Measurements from ENCODE around the gene CZIB.
"Not testable (repeated sequence)": the region's sequence is repeated elsewhere in the genome, so short reads cannot be mapped to it uniquely, and the experiment has no call there.

Gene CZIB

DNA sequence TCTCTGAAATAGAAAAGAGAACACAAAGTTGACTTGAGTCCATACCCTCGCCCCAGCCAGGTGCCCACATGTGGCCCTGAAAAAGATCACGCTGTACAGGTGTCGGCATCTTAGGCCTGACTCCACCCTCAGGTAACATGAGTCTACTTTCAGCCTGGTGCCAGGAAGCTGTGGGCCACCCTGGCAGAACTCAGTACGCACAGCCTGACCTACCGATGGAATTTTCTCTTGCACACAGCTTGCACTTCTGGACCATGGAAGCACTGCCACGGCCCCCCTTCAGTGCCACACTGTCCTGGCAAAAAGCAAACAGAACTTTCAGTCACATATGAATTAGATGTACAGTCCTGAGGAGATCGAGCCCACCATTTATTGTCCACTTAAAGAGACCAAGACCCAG, 2.2 kb downstream of the CZIB start:
- TF ChIP-seq CTCF (IDR thresholded peaks at IDR 0.05; ENCODE audit: control insufficient read depth, insufficient read depth, low read depth, low read length, missing control alignments), result no peak
- no peak for DNase-seq (ENCODE audit: low read depth)
- H3K4me3 ChIP-seq (ENCODE audit: control insufficient read depth, low read depth, low read length), result no peak overlapping the region

DNA sequence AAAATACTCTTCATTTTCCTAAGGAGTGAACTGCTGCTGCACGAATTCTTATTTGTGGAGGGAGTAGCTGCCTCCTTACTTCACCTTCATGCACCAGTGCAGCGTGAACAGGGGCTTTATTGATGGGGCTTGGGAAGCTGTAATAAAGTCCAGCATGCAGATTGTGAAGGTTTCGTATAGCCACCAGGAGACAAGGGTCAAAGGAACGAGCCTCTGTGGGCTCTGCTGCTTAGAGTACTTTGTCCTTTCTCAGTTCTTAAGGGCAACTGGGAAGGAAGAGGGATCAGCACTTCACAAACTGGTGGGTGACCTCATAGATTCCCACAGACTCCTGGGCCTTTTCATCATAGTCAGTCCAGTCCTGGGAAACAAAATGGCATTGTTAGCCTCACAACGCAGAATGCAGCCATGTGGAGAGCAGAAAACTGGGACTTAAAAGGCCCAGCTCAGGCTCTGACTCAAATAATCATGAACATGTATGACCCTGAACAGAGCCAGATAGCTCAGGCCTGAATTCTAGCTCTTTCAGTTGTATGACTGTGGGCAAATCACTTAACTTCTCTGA, 6.0 kb downstream of the CZIB start:
- DNase-seq (ENCODE audit: low read depth), result no peak
- no peak for TF ChIP-seq CTCF (IDR thresholded peaks at IDR 0.05; ENCODE audit: control insufficient read depth, insufficient read depth, low read depth, low read length, missing control alignments)

DNA sequence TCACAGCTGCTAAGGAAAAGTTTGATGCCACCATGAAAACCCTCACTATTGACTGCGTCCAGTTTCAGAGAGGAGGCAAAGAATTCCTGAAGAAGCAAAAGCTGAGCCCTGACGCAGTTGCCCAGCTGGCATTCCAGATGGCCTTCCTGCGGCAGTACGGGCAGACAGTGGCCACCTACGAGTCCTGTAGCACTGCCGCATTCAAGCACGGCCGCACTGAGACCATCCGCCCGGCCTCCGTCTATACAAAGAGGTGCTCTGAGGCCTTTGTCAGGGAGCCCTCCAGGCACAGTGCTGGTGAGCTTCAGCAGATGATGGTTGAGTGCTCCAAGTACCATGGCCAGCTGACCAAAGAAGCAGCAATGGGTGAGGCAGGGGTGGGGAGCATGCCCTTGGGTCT, 9.5 kb downstream of the CZIB start:
- no peak for DNase-seq (ENCODE audit: low read depth)
- H3K4me3 ChIP-seq (ENCODE audit: control insufficient read depth, low read depth, low read length), result no peak overlapping the region
- TF ChIP-seq CTCF (IDR thresholded peaks at IDR 0.05; ENCODE audit: control insufficient read depth, insufficient read depth, low read depth, low read length, missing control alignments), result no peak

More for the DNA sequence above, 6.0 kb downstream of the CZIB start:
- no peak overlapping the region for H3K4me3 ChIP-seq (ENCODE audit: control insufficient read depth, low read depth, low read length)

DNA sequence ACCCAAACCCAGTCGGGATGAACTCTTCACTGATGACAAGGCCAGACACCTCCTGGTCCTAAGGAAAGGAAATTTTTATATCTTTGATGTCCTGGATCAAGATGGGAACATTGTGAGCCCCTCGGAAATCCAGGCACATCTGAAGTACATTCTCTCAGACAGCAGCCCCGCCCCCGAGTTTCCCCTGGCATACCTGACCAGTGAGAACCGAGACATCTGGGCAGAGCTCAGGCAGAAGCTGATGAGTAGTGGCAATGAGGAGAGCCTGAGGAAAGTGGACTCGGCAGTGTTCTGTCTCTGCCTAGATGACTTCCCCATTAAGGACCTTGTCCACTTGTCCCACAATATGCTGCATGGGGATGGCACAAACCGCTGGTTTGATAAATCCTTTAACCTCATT, 10.1 kb downstream of the CZIB start:
- no peak overlapping the region for H3K4me3 ChIP-seq (ENCODE audit: control insufficient read depth, low read depth, low read length)
- no peak for TF ChIP-seq CTCF (IDR thresholded peaks at IDR 0.05; ENCODE audit: control insufficient read depth, insufficient read depth, low read depth, low read length, missing control alignments)
- no peak for DNase-seq (ENCODE audit: low read depth)

GRCh38 chr1:53207726-53208125, 12.7 kb downstream of the CZIB start:
- H3K4me3 ChIP-seq (ENCODE audit: control insufficient read depth, low read depth, low read length), result no peak overlapping the region
- peak; percentile 37 for DNase-seq (ENCODE audit: low read depth)
- TF ChIP-seq CTCF (IDR thresholded peaks at IDR 0.05; ENCODE audit: control insufficient read depth, insufficient read depth, low read depth, low read length, missing control alignments), result no peak

DNA sequence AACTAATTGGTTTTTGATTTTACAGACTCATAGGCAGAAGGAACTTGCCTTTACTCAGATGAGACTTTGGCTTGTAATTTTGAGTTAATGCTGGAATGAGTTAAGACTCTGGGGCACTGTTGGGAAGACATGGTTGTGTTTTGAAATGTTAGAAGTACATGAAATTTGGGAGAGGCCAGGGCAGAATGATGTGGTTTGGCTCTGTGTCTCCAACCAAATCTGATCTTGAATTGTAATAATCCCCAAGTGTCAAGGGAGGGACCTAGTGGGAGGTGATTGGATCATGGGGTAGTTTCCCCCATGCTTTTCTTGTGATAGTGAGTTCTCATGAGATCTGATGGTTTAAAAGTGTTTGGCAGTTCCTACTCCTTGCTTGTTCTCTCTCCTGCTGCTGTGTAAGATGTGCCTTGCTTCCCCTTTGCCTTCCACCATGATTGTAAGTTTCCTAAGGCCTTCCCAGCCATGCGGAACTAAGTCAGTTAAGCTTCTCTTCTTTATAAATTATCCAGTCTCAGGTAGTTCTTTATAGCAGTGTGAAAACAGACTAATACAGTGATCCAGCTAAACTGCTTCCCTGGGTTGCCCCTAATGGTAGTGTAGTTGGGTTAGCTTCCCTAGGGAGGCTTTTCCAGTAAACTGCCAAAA, 13.6 kb downstream of the CZIB start:
- TF ChIP-seq CTCF (IDR thresholded peaks at IDR 0.05; ENCODE audit: control insufficient read depth, insufficient read depth, low read depth, low read length, missing control alignments), result no peak
- H3K4me3 ChIP-seq (ENCODE audit: control insufficient read depth, low read depth, low read length), result no peak overlapping the region
- DNase-seq (ENCODE audit: low read depth), result no peak

- DNase-seq (ENCODE audit: low read depth); H3K4me3 ChIP-seq (ENCODE audit: control insufficient read depth, low read depth, low read length): not testable (repeated sequence)
Measured at GRCh38 chr1:53206083-53206685, 14.2 kb downstream of the CZIB start.

DNA sequence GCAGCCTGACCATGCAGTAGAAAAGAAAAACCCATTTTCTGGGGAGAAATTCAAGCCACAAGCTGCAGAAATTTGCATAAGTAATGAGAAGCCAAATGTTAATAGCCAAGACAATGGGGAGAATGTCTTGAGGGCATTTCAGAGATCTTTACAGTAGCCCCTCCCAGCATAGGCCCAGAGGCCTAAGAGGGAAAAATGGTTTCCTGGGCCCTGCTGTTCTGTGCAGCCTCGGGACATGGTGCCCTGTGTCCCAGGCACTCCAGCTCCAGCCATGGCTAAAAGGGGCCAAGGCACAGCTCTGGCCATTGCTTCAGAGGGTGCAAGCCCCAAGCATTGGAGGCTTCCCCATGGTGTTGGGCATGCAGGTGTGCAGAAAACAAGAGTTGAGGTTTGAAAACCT, 14.9 kb downstream of the CZIB start:
- H3K4me3 ChIP-seq (ENCODE audit: control insufficient read depth, low read depth, low read length); DNase-seq (ENCODE audit: low read depth): not testable (repeated sequence)

Measured in AG09309 (cell line).